Fibroblast of lung (primary cell): ENCODE results near the gene UBE2V1.

ENCODE experiments used
- CTCF ChIP-seq, 2 donors: IDR thresholded peaks in 1 of 2; conservative IDR thresholded peaks in 1 of 2; 1 replicate in 1 of 2; 2 replicates in 1 of 2; pipeline ENCODE4 v1.5.1; 2011 to 2012; ENCODE audit warnings: low read length in 2 of 2, control low read depth in 1 of 2, inconsistent platforms in 1 of 2, low read depth in 1 of 2, mild to moderate bottlenecking in 1 of 2
- EZH2 ChIP-seq: IDR thresholded peaks from 2 replicates; pipeline ENCODE4 v1.5.1; 2012; ENCODE audit warnings: low read length, control low read depth, mild to moderate bottlenecking; ENCODE audit errors: missing control alignments

GRCh38 chr20:50146214-50146613 lies 33.3 kb upstream of the UBE2V1 start:
- TF ChIP-seq CTCF (conservative IDR thresholded peaks at IDR 0.05 in 1 of 2, IDR thresholded peaks at IDR 0.05 in 1 of 2; ENCODE audit: low read depth in 1 of 2, low read length in 2 of 2), result no peak
- no peak for TF ChIP-seq EZH2
